Effector memory CD4-positive, alpha-beta T cell (primary cell): Measurements from ENCODE around the gene CEP83.

Source experiments
- DNase-seq, 3 donors: peaks; one replicate each; pipeline ENCODE4 v3.0.0-alpha.2; 2020
- H3K27ac ChIP-seq: 2 replicates; pipeline ENCODE4 v1.7.0; 2013; ENCODE audit warnings: mild to moderate bottlenecking, low read length, moderate library complexity; ENCODE audit not compliant: insufficient read depth, poor library complexity, severe bottlenecking
- H3K27me3 ChIP-seq: replicated peaks from 2 replicates; pipeline ENCODE4 v1.7.0; 2013; ENCODE audit warnings: mild to moderate bottlenecking, low read length; ENCODE audit not compliant: insufficient read depth, control insufficient read depth, poor library complexity, severe bottlenecking
- H3K36me3 ChIP-seq: 2 replicates; pipeline ENCODE4 v1.7.0; 2013; ENCODE audit warnings: mild to moderate bottlenecking, low read length, moderate library complexity; ENCODE audit not compliant: control insufficient read depth, insufficient read depth
- H3K4me1 ChIP-seq: 2 replicates; pipeline ENCODE4 v1.7.0; 2013; ENCODE audit warnings: low read length, mild to moderate bottlenecking; ENCODE audit not compliant: control insufficient read depth, insufficient read depth, poor library complexity, severe bottlenecking
- H3K4me3 ChIP-seq: 2 replicates; pipeline ENCODE4 v1.7.0; 2013; ENCODE audit warnings: low read length, low read depth, mild to moderate bottlenecking; ENCODE audit not compliant: insufficient read depth, poor library complexity, severe bottlenecking
- H3K9me3 ChIP-seq: 2 replicates; pipeline ENCODE4 v1.7.0; 2013; ENCODE audit warnings: mild to moderate bottlenecking, low read length, moderate library complexity; ENCODE audit not compliant: control insufficient read depth
- total RNA-seq, 3 donors: gene quantifications; one replicate each; lab custom pipeline; 2026; lab: John Stamatoyannopoulos, UW

CEP83 gene
- 18.0 to 20.1 (median 19.0) reads per million in 3 donors for total RNA-seq

- DNase-seq = peak; percentile 89 to 94 (median 92)
- no peaks in the 10 kb centered on the region for H3K9me3 ChIP-seq
- peak within 1 kb of the TSS; percentile 81 for H3K4me3 ChIP-seq
- H3K36me3 ChIP-seq = no peaks in the 10 kb centered on the region
- H3K27ac ChIP-seq = peak within 1 kb of the TSS; percentile 72
- H3K27me3 ChIP-seq = no peaks in the 10 kb centered on the region
- no peaks in the 10 kb centered on the region for H3K4me1 ChIP-seq
Observed at GRCh38 chr12:94459728-94460615, at the start of gene CEP83. Gene CEP83, minus strand, starts transcription at chr12:94459867. Its CDS starts 47,377 bp downstream, at chr12:94412490.

GRCh38 chr12:94509317-94509716, 49.6 kb upstream of the CEP83 start:
- Histone ChIP-seq H3K4me3 (no peak overlapping the region), H3K9me3 (no peaks in the 10 kb centered on the region), H3K27me3 (no peaks in the 10 kb centered on the region), H3K36me3 (no peaks in the 10 kb centered on the region), H3K4me1 (no peaks in the 10 kb centered on the region), H3K27ac (no peak overlapping the region)
- no peak for DNase-seq

GRCh38 chr12:94507455-94507854, 47.8 kb upstream of the CEP83 start:
- H3K4me1 ChIP-seq = no peaks in the 10 kb centered on the region
- DNase-seq = no peak
- no peak overlapping the region for H3K4me3 ChIP-seq

GRCh38 chr12:94504386-94504785, 44.7 kb upstream of the CEP83 start:
- no peaks in the 10 kb centered on the region for H3K27me3 ChIP-seq
- no peak overlapping the region for H3K27ac ChIP-seq
- no peaks in the 10 kb centered on the region for H3K9me3 ChIP-seq
- H3K4me1 ChIP-seq = no peaks in the 10 kb centered on the region
- no peak overlapping the region for H3K4me3 ChIP-seq
- DNase-seq = no peak
- H3K36me3 ChIP-seq = no peaks in the 10 kb centered on the region

More at GRCh38 chr12:94507455-94507854, 47.8 kb upstream of the CEP83 start:
- H3K27ac ChIP-seq = no peak overlapping the region
- no peaks in the 10 kb centered on the region for H3K27me3 ChIP-seq
- H3K36me3 ChIP-seq = no peaks in the 10 kb centered on the region
- H3K9me3 ChIP-seq = no peaks in the 10 kb centered on the region

GRCh38 chr12:94503619-94504018, 44.0 kb upstream of the CEP83 start:
- no peaks in the 10 kb centered on the region for H3K36me3 ChIP-seq
- no peaks in the 10 kb centered on the region for H3K27me3 ChIP-seq
- H3K4me3 ChIP-seq = no peak overlapping the region
- no peaks in the 10 kb centered on the region for H3K9me3 ChIP-seq
- H3K4me1 ChIP-seq = no peaks in the 10 kb centered on the region
- no peak overlapping the region for H3K27ac ChIP-seq
- DNase-seq = no peak

GRCh38 chr12:94500831-94501567, 41.3 kb upstream of the CEP83 start:
- Histone ChIP-seq H3K27ac (no peak overlapping the region), H3K36me3 (no peaks in the 10 kb centered on the region), H3K9me3 (no peaks in the 10 kb centered on the region), H3K4me3 (no peak overlapping the region), H3K4me1 (no peaks in the 10 kb centered on the region), H3K27me3 (no peaks in the 10 kb centered on the region)
- no peak for DNase-seq

- Histone ChIP-seq H3K9me3 (no peaks in the 10 kb centered on the region), H3K4me3 (no peak overlapping the region), H3K36me3 (no peaks in the 10 kb centered on the region), H3K27me3 (no peaks in the 10 kb centered on the region), H3K27ac (no peak overlapping the region), H3K4me1 (no peaks in the 10 kb centered on the region)
- DNase-seq = no peak
Observed at GRCh38 chr12:94498698-94499097, 39.0 kb upstream of the CEP83 start.

GRCh38 chr12:94498073-94498472, 38.4 kb upstream of the CEP83 start:
- no peaks in the 10 kb centered on the region for H3K27me3 ChIP-seq

GRCh38 chr12:94495445-94496115, 35.9 kb upstream of the CEP83 start:
- no peaks in the 10 kb centered on the region for H3K4me1 ChIP-seq
- no peak for DNase-seq
- no peak overlapping the region for H3K27ac ChIP-seq
- no peaks in the 10 kb centered on the region for H3K36me3 ChIP-seq
- H3K27me3 ChIP-seq = no peaks in the 10 kb centered on the region
- no peak overlapping the region for H3K4me3 ChIP-seq
- H3K9me3 ChIP-seq = no peaks in the 10 kb centered on the region

More at GRCh38 chr12:94498073-94498472, 38.4 kb upstream of the CEP83 start:
- DNase-seq = no peak
- Histone ChIP-seq H3K27ac (no peak overlapping the region), H3K36me3 (no peaks in the 10 kb centered on the region), H3K9me3 (no peaks in the 10 kb centered on the region), H3K4me3 (no peak overlapping the region), H3K4me1 (no peaks in the 10 kb centered on the region)
